ENCODE measurements around the gene SEMA3D.

The SEMA3D gene

GRCh38 chr7:85186083-85186520 lies 754 bp downstream of the SEMA3D start:
- Histone ChIP-seq H3K27ac (peak overlapping the region; percentile 83 to 90), H3K4me3 (peak overlapping the region; percentile 82)
- DNase-seq (ENCODE audit: low spot score), result peak; percentile 77
- no peak for TF ChIP-seq CTCF (IDR thresholded peaks at IDR 0.05)

GRCh38 chr7:85185424-85186082 lies 1.3 kb downstream of the SEMA3D start:
- Histone ChIP-seq H3K4me3 (peak overlapping the region; percentile 82), H3K27ac (peak overlapping the region; percentile 83 to 90)
- TF ChIP-seq CTCF (IDR thresholded peaks at IDR 0.05), result no peak
- peak; percentile 82 for DNase-seq (ENCODE audit: low spot score)

- no peak for TF ChIP-seq CTCF (IDR thresholded peaks at IDR 0.05)
- Histone ChIP-seq H3K27ac (peak overlapping the region; percentile 83 to 90), H3K4me3 (peak overlapping the region; percentile 82)
- DNase-seq (ENCODE audit: low spot score), result no peak
Measured at GRCh38 chr7:85184599-85185423, 2.0 kb downstream of the SEMA3D start.

GRCh38 chr7:85183296-85183695 lies 3.6 kb downstream of the SEMA3D start:
- no peak for DNase-seq (ENCODE audit: low spot score)
- H3K4me3 ChIP-seq, result no peak overlapping the region
- no peak overlapping the region for H3K27ac ChIP-seq
- no peak for TF ChIP-seq CTCF (IDR thresholded peaks at IDR 0.05)

GRCh38 chr7:85178531-85179298 lies 8.1 kb downstream of the SEMA3D start:
- H3K4me3 ChIP-seq, result no peak overlapping the region
- H3K27ac ChIP-seq, result no peak overlapping the region
- no peak for TF ChIP-seq CTCF (IDR thresholded peaks at IDR 0.05)
- DNase-seq (ENCODE audit: low spot score), result no peak

GRCh38 chr7:85177316-85177715 lies 9.5 kb downstream of the SEMA3D start:
- Histone ChIP-seq H3K27ac (no peak overlapping the region), H3K4me3 (no peak overlapping the region)
- no peak for TF ChIP-seq CTCF (IDR thresholded peaks at IDR 0.05)
- DNase-seq (ENCODE audit: low spot score), result no peak
